ENCODE measurements around the gene PLSCR3. TPM values are rescaled to one million over a fixed set of nuclear protein-coding genes. Genes with fewer than 3 reads are reported as not detected.

Gene PLSCR3
- total and polyA plus RNA-seq, 2 donors (not counting 1 experiment from before 2014, with no cell fraction given), result 25.4 to 39.1 TPM

DNA sequence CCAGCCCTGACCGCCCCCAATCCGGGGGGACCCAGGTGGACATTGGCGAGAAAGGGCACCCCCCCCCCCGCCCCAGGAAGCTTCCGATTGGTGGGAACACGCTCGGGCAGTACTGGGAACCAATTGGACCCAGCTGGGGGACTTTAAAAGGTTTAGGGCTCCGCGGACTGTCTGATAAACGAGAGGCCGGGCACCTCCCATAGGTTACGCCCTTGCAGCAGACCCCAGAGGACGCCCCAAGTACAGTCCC is 9.3 kb upstream of the PLSCR3 start:
- H3K27me3 ChIP-seq (ENCODE audit: control insufficient read depth, insufficient read depth, low read length), result no peaks in the 10 kb centered on the region
- H4K20me1 ChIP-seq (ENCODE audit: control insufficient read depth, extremely low read depth, insufficient read depth, low read length), result no peaks in the 10 kb centered on the region
- H3K27ac ChIP-seq (ENCODE audit: insufficient read depth, low read length), result peak overlapping the region; percentile 67
- no peaks in the 10 kb centered on the region for H3K79me2 ChIP-seq (ENCODE audit: control insufficient read depth, insufficient read depth, low read length)
- peak overlapping the region; percentile 73 for H3K9ac ChIP-seq (ENCODE audit: insufficient read depth, low read length)
- H3K4me3 ChIP-seq (replicated peaks in 1 of 4; ENCODE audit: control extremely low read depth in 1 of 4, insufficient read depth in 1 of 4, low read depth in 3 of 4, low read length in 4 of 4), result peak overlapping the region; percentile 74 to 85 (median 80)
- H2AFZ ChIP-seq (ENCODE audit: low read length), result peak overlapping the region; percentile 91
- no peak for DNase-seq (ENCODE audit: low read depth in 2 of 2)
- H3K4me2 ChIP-seq (ENCODE audit: extremely low read depth, insufficient read depth, low read length), result peak overlapping the region; percentile 99
- no peaks in the 10 kb centered on the region for H3K9me3 ChIP-seq (ENCODE audit: control insufficient read depth, insufficient read depth, low read depth, low read length)
- peaks cover 7% of the 10 kb centered on the region for H3K4me1 ChIP-seq (ENCODE audit: control insufficient read depth, extremely low read depth, insufficient read depth, low read length)
- no peak for TF ChIP-seq EZH2 (IDR thresholded peaks at IDR 0.05; ENCODE audit: low read length, missing control alignments)
- TF ChIP-seq, protein P1, sequence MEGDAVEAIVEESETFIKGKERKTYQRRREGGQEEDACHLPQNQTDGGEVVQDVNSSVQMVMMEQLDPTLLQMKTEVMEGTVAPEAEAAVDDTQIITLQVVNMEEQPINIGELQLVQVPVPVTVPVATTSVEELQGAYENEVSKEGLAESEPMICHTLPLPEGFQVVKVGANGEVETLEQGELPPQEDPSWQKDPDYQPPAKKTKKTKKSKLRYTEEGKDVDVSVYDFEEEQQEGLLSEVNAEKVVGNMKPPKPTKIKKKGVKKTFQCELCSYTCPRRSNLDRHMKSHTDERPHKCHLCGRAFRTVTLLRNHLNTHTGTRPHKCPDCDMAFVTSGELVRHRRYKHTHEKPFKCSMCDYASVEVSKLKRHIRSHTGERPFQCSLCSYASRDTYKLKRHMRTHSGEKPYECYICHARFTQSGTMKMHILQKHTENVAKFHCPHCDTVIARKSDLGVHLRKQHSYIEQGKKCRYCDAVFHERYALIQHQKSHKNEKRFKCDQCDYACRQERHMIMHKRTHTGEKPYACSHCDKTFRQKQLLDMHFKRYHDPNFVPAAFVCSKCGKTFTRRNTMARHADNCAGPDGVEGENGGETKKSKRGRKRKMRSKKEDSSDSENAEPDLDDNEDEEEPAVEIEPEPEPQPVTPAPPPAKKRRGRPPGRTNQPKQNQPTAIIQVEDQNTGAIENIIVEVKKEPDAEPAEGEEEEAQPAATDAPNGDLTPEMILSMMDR (conservative IDR thresholded peaks at IDR 0.05 in 1 of 2, IDR thresholded peaks at IDR 0.05 in 1 of 2; ENCODE audit: low read depth in 1 of 2, low read length in 2 of 2), result no peak
- H3K36me3 ChIP-seq (ENCODE audit: control insufficient read depth, insufficient read depth, low read length), result no peaks in the 10 kb centered on the region

DNA sequence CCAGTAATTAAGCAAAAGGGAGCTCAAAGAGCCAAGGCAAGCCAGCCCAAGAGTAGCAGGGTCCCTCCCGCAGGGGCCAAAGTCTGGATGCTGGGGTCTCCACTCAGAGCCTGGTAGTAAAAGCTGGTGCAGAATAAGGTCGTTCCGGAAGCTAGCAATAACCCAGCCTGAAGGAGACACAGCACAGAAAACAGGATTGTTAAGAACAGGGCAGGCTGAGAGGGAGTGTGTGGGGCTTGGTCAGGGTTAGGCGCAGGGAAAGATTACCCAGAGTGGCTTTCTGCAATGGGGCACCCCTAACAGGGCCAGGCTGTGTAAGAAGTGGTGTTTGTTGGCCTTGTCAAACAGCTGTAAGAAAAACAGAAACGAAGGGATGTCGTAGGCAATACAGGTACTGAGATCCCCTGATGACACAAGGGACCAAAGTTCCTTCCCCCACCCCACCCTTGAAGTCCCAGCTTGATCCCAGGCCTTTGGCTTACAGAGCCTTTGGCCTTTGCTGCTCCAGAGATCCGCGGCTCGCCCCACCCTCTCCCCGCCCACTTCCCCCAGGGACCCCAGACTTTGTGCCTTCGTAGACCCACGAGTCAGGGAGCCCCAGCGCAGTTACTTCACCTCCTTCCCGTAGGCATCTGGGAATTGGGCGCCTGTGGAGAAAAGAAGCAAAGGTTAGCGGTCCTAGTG is 8.9 kb upstream of the PLSCR3 start:
- Histone ChIP-seq H3K79me2 (ENCODE audit: control insufficient read depth, insufficient read depth, low read length) (no peaks in the 10 kb centered on the region), H2AFZ (ENCODE audit: low read length) (peak overlapping the region; percentile 91), H3K4me2 (ENCODE audit: extremely low read depth, insufficient read depth, low read length) (peak overlapping the region; percentile 99), H3K27ac (ENCODE audit: insufficient read depth, low read length) (peak overlapping the region; percentile 67), H4K20me1 (ENCODE audit: control insufficient read depth, extremely low read depth, insufficient read depth, low read length) (no peaks in the 10 kb centered on the region), H3K27me3 (ENCODE audit: control insufficient read depth, insufficient read depth, low read length) (no peaks in the 10 kb centered on the region), H3K9ac (ENCODE audit: insufficient read depth, low read length) (peak overlapping the region; percentile 73), H3K4me3 (replicated peaks in 1 of 4; ENCODE audit: control extremely low read depth in 1 of 4, insufficient read depth in 1 of 4, low read depth in 3 of 4, low read length in 4 of 4) (peak overlapping the region; percentile 74 to 85 (median 80)), H3K9me3 (ENCODE audit: control insufficient read depth, insufficient read depth, low read depth, low read length) (no peaks in the 10 kb centered on the region), H3K36me3 (ENCODE audit: control insufficient read depth, insufficient read depth, low read length) (no peaks in the 10 kb centered on the region), H3K4me1 (ENCODE audit: control insufficient read depth, extremely low read depth, insufficient read depth, low read length) (peaks cover 7% of the 10 kb centered on the region)
- no peak for DNase-seq (ENCODE audit: low read depth in 2 of 2)
- TF ChIP-seq EZH2 (IDR thresholded peaks at IDR 0.05; ENCODE audit: low read length, missing control alignments), result no peak

DNA sequence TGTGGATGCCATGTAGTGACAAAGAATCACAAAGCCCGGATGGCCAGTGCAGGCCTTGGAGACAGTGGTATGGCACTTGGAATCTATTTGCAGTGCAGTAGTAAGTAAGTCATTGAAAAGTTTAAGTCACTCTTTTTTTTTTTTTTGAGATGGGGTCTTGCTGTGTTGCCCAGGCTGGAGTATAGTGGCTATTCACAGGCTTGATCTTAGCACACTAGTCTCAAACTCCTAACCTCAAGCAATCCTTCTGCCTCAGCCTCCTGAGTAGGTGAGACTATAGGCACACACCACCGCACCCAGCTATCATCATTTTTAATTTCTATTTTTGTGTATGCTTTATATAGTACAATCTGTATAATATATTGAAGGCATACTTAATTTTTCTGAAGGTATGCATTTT is 4.3 kb upstream of the PLSCR3 start:
- peaks cover 10% of the 10 kb centered on the region for H3K4me1 ChIP-seq (ENCODE audit: control insufficient read depth, extremely low read depth, insufficient read depth, low read length)
- no peak overlapping the region for H3K27ac ChIP-seq (ENCODE audit: insufficient read depth, low read length)
- H4K20me1 ChIP-seq (ENCODE audit: control insufficient read depth, extremely low read depth, insufficient read depth, low read length), result no peaks in the 10 kb centered on the region
- no peak overlapping the region for H3K9ac ChIP-seq (ENCODE audit: insufficient read depth, low read length)
- no peak overlapping the region for H3K4me2 ChIP-seq (ENCODE audit: extremely low read depth, insufficient read depth, low read length)
- no peak overlapping the region for H3K4me3 ChIP-seq (replicated peaks in 1 of 4; ENCODE audit: control extremely low read depth in 1 of 4, insufficient read depth in 1 of 4, low read depth in 3 of 4, low read length in 4 of 4)
- no peaks in the 10 kb centered on the region for H3K27me3 ChIP-seq (ENCODE audit: control insufficient read depth, insufficient read depth, low read length)
- H2AFZ ChIP-seq (ENCODE audit: low read length), result no peak overlapping the region
- TF ChIP-seq, protein P1 (conservative IDR thresholded peaks at IDR 0.05 in 1 of 2, IDR thresholded peaks at IDR 0.05 in 1 of 2; ENCODE audit: low read depth in 1 of 2, low read length in 2 of 2), result no peak
- TF ChIP-seq EZH2 (IDR thresholded peaks at IDR 0.05; ENCODE audit: low read length, missing control alignments), result no peak
- H3K36me3 ChIP-seq (ENCODE audit: control insufficient read depth, insufficient read depth, low read length), result no peaks in the 10 kb centered on the region
- no peak for DNase-seq (ENCODE audit: low read depth in 2 of 2)
- no peaks in the 10 kb centered on the region for H3K79me2 ChIP-seq (ENCODE audit: control insufficient read depth, insufficient read depth, low read length)
- no peaks in the 10 kb centered on the region for H3K9me3 ChIP-seq (ENCODE audit: control insufficient read depth, insufficient read depth, low read depth, low read length)
